ENCODE measurements around the gene C1orf105.
"Not testable (repeated sequence)": the region's sequence is repeated elsewhere in the genome, so short reads cannot be mapped to it uniquely, and the experiment has no call there.

Gene C1orf105

DNA sequence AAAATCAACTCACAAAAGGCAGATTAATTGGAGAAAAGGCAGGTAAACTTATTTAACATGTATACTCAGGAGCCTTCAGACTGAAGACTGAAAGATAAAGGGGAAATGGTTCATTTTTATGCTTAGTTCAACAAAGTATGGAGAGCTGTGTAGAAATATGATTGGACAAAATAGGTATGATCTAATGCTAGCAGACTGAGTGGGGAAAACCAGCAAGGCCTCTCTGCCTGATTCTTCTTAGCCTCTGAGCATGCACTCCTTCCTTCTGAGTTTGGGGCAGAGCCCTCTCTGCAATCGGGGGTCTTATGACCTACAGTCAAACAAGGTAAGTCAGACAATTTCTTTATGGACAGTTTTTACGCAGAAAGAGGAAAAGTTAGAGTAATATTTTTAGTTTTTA, 73.7 kb downstream of the C1orf105 start:
- no peak for DNase-seq

DNA sequence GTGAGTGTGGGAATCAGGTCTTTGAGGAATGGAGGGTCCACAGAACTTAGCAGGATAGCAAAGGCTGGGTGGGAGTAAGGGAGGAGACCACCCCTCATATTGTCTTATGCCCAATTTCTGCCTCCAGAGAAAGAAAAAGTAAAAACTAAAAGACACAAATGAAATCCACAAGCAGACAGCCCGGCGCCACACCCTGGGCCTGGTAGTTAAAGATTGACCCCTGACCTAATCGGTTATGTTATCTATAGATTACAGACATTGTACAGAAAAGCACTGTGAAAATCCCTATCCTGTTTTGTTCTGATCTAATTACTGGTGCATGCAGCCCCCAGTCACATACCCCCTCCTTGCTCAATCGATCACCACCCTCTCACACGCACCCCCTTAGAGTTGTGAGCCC, 75.6 kb downstream of the C1orf105 start:
- DNase-seq = not testable (repeated sequence)

DNA sequence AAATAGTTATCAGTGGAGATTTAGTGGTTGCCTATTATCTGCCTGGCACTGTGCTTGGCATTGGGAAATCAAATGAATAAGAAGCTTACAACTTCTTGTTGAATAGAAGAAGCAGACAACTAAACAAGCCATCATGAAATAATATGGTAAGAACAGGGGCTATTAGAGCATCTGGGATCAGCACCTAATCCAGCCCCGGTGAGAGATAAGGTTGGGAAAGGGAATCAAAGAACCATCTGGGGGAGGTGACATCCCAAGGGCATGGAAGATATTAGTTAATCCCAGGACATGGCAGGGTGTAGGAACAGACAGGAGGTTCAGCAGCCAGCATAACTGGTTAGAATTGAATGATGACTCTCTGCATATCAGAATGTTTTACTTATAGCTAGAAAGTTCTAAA, 76.2 kb downstream of the C1orf105 start:
- no peak for DNase-seq

DNA sequence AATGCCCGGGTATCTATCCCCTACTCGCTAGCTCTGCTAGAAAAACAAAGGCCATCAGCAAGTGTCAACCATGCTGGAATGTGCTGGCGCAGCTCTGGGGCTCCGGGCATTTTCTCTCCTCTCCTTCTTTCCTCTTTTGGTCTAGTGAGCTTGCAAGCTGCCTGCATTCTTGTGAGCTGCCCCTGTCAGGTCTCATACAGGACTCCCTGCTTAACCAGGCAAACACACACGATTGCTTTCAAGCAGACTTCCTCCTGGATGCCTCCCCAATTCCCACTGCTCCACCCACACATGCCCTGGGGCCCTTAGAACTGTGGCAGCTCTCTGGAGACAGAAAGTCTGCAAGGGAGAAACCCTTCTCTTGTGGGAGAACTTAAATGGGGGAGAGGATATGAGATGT, 76.7 kb downstream of the C1orf105 start:
- DNase-seq = no peak

DNA sequence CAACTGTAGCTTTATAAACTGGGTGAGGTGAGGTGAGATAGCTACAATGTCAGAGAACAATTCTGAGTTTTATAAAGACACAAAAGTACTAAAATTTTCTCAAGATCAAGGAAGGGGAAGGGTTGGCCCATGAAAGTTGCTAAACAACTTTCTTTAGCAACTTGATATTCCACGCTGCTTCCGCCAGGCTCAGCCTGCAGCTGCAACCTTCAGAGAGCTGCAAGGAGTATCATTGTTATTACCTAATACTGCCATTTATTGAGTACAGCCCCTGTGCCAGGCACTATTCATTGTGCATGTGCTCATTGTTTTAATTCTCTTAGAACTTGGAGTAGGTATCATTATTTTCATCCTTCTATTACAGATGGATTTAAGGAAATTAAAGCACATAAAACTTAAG, 78.4 kb downstream of the C1orf105 start:
- no peak for DNase-seq

DNA sequence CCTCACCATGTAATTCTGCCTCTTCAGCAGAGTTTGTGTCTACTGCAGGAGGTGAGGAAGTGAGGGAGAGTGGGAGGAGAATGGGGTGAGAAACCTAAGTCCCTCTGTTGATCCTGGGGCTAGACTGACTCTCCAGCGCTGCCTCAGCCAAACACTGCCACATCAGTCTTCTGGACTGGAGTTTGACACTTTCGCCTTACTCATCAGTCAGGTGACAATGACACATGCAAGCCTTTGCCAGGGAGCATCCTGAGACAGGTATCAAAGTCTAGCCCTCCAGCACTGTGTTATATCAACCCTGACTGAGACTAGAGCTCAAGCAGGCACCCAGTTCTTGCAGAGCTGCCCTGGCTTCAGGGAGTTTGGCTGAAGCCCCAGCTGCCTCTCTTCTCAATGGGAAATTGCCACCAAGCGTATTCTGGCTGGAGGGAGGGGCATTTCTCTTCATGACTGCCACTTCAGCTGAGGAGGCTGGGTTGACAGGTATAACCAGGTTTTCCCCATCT, 79.2 kb downstream of the C1orf105 start:
- DNase-seq = no peak

DNA sequence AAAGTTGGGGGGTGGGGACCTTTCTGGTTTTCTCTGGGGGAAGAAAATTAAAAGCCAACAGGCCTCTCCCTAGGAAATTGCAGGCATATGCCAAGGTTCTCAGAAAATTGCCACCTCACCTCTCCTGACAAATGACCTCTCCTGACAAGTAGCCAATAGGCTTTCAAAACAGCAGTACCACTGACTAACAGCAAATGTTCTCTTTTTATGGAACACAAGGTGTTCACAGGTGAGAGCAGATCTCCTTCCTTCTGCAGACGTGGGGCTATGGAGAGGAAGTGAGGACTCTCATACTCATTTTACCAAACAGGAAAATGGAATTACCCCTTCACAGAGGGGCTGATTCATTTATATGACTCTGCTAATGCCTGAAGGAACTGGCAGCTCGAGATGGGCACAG, 79.7 kb downstream of the C1orf105 start:
- no peak for DNase-seq

DNA sequence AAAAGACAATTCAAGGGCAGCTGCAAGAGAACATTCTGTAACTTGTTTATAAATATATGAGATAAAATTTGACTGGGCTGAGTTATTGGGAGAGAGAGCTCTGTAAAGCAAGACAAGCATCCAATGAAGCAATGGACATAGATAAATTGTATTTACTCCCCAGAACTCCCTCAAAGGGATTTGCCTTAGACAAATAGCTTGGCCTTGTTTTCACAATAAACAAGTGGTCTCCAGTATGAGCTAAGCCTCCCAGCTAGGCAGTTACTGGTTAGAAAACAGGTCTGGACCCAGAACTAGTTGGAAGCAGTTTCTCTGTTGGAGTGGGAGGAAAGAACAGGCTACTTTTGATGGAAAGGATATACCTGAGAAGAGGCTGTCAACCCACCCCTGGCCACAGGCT, 87.3 kb downstream of the C1orf105 start:
- DNase-seq = no peak

DNA sequence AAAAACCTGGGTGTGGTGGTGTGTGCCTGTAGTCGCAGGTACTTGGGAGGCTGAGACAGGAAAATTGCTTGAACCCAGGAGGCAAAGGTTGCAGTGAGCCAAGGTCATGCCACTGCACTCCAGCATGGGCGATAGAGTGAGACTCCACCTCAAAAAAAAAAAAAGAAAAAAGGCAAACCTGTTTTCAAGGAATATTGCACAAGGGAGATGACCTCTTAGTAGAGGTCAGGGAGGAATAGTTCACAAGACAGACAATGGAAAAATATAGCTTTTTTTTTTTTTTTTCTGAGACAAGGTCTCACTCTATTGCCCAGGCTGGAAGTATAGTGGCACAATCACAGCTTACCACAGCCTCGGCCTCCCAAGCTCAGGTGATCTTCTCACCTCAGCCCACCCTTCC, 90.0 kb downstream of the C1orf105 start:
- DNase-seq = no peak

DNA sequence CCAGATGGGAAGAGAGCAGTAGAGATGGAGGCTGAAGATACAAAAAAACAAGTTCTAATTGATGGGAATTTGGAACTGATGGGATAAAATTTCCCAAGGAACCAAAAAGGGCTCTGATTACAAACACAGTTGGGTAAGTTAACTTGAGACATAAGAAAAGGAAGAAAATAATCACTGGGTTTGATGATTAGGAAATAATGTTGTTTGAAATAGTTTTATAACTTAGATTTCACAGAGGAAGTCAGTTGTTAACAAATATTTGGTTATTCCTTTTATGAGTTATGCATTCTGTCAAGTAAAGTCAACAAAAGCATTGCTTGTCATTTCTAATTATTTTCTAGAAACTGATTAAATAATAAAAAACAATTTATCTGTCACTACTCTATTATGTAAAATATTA, 92.1 kb downstream of the C1orf105 start:
- no peak for DNase-seq

DNA sequence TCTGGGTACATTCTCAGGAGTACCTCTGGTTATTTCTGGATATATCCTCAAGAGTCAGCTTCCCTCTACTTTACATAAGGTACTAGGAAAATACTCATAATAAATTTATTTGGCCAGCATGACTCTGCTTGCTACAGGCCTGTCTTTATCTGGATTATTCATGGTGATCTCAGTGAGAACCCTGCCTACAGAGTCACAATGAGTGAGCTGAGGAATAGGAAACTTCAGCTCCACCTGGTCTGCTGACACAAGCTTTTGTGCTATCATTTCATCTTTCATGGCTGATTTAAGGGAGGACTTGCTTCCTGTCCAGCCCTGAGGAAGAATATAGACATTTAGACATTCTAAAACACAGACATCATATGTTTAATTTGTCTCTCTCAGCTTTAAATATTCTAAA, 93.0 kb downstream of the C1orf105 start:
- DNase-seq = no peak

DNA sequence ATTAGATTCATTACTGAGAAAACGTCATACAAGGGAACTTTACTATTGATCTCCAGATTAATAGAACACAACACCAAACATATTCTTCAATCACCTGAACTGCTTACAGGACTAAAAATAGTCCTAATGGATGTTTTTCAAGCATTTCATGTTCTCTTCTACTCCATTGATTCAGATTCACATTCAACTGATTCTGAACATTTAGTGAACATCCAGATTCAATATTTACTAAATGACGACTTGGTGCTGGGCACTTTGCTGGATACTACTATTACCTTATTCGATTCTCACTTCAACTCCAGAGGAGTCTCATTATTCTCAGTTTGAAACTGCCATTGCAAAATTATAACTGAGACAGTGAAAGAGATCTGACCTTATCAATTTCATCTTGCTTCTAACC, 93.6 kb downstream of the C1orf105 start:
- DNase-seq = no peak

DNA sequence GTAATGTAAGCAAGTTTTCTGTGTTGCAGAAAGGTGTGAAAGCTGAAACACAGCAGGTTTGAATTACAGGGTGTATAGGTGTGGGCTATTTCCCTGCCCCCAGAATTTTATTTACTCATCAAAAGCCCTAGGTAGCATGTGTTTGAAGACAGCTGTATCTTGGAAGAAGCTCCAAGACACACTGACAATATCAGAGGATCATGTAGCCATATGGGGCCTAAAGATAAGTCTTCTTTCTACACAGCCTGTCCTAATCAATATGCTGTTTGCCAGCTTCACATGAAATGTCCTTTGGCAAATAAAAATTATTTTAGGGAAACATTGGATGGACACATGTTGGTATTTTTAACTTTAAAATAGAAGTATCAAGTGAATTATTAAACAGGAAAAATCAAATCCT, 95.0 kb downstream of the C1orf105 start:
- DNase-seq = no peak

DNA sequence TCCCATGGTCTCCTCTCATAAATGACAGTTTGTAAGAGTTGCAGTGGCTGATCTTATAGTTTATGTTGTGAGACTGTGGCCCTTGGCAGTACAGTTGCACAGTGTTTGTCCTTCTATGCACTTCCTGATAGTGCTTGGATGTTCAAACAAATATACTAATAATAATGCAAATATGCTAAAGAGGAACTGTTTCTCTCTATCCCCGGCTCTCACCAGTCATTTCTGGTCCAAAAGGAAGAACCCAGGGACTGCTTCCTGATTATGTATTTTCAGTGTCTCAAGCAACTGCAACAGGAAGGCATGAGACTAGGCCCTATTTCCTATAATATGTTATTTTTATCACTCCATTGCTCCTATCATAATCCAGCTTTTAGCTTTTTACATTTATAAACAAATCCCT, 95.4 kb downstream of the C1orf105 start:
- DNase-seq = no peak

DNA sequence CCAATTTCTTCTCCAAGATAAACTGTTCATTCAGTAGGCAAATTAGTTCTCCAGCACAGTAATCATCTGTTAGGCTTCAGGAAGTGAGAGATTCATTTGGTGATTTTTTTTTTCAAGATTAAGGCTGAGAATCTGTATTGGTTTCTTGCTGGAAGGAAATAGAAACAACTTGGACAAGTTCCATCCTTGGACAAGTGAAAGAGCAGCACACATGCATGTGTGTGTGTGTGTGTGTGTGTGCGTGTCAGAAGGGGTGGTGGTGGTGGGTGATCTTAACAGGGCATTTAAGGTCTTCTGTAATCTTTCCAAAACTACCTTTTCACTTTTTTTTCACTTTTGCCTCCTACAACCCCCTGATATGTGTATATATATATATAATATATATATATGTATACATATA, 96.6 kb downstream of the C1orf105 start:
- DNase-seq = no peak

DNA sequence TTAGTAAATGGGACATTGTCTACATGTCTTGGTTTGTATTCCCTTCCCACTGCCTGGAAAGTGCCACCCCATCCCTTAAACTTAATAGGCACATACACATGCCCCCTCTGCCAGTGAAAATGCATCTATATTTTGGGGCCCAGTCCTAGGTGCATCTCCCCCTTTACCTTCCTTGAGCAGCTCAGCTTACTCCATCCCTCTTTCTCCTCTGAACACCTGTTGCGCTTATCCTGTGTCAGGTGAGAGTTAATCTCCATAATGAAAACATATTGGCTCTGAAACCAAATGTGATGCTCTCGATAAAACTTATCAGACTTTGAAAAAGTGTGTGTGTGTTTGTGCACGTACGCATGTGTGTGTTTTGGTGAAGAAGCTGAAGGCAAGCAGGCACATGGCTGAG, 97.1 kb downstream of the C1orf105 start:
- DNase-seq = no peak

Data from 8988T (cell line).